Right lobe of liver (tissue), 4 donors: ENCODE data around the gene ACKR1.

Experiments used
- CTCF ChIP-seq, 4 donors: fragments of 200-600 bp in 3 of 4; fragments of 450-650 bp in 1 of 4; IDR thresholded peaks; one replicate each; pipeline versions ENCODE4 v1.5.1 to v1.8.0; 2016 to 2022; ENCODE audit warnings: antibody characterized with exemption in 4 of 4, mild to moderate bottlenecking in 2 of 4
- POLR2A ChIP-seq: fragments of 450-650 bp; IDR thresholded peaks from one replicate; pipeline ENCODE4 v1.6.1; 2017; ENCODE audit warnings: antibody characterized with exemption, mild to moderate bottlenecking
- donor health status: DM: no; HTN: no; CAD: no.
- donor health status: DM: no; HTN: no; CAD: no.
- donor health status: DM: no; HTN: yes; CAD: no.

- TF ChIP-seq CTCF (IDR thresholded peaks at IDR 0.05) (no peak), POLR2A (no peak)
Observed at GRCh38 chr1:159207774-159208173, 3.1 kb downstream of the ACKR1 start.
